ENCODE results near the gene ATOX1. TPM values are rescaled to one million over a fixed set of nuclear protein-coding genes. Genes with fewer than 3 reads are reported as not detected.

ATOX1 gene
- total RNA-seq, 1 donor: 66.6 TPM

- TF ChIP-seq CTCF (IDR thresholded peaks at IDR 0.05; ENCODE audit: insufficient read depth, low read length): no peak
- peak overlapping the region; percentile 67 for H3K4me3 ChIP-seq (ENCODE audit: low read depth, low read length)
- peak; percentile 85 for DNase-seq (ENCODE audit: low read depth)
These were observed 12.2 kb upstream of the ATOX1 start for GRCh38 chr5:151770383-151771258.

- TF ChIP-seq CTCF (IDR thresholded peaks at IDR 0.05; ENCODE audit: insufficient read depth, low read length): no peak
- H3K4me3 ChIP-seq (ENCODE audit: low read depth, low read length): no peak overlapping the region
- DNase-seq (ENCODE audit: low read depth): no peak
These were observed 8.5 kb upstream of the ATOX1 start for GRCh38 chr5:151766975-151767374.

GRCh38 chr5:151764801-151765200, 6.4 kb upstream of the ATOX1 start:
- TF ChIP-seq CTCF (IDR thresholded peaks at IDR 0.05; ENCODE audit: insufficient read depth, low read length): no peak
- no peak overlapping the region for H3K4me3 ChIP-seq (ENCODE audit: low read depth, low read length)
- no peak for DNase-seq (ENCODE audit: low read depth)

- no peak for TF ChIP-seq CTCF (IDR thresholded peaks at IDR 0.05; ENCODE audit: insufficient read depth, low read length)
- DNase-seq (ENCODE audit: low read depth): no peak
- H3K4me3 ChIP-seq (ENCODE audit: low read depth, low read length): peak overlapping the region; percentile 90
These were observed 346 bp downstream of the ATOX1 start for GRCh38 chr5:151758141-151758429.

GRCh38 chr5:151757233-151758140, 944 bp downstream of the ATOX1 start:
- DNase-seq (ENCODE audit: low read depth): no peak
- no peak for TF ChIP-seq CTCF (IDR thresholded peaks at IDR 0.05; ENCODE audit: insufficient read depth, low read length)
- H3K4me3 ChIP-seq (ENCODE audit: low read depth, low read length): peak overlapping the region; percentile 90

GRCh38 chr5:151755383-151755782, 3.0 kb downstream of the ATOX1 start:
- H3K4me3 ChIP-seq (ENCODE audit: low read depth, low read length): no peak overlapping the region
- no peak for TF ChIP-seq CTCF (IDR thresholded peaks at IDR 0.05; ENCODE audit: insufficient read depth, low read length)
- DNase-seq (ENCODE audit: low read depth): no peak
